Activated CD8-positive, alpha-beta T cell treated with anti-CD3 and anti-CD28 coated beads, Interleukin-2, amount 10 ng/mL, durations not matched to agents 7 days and 5 days (primary cell): ENCODE data around the gene SLC39A3. TPM values are rescaled to one million over a fixed set of nuclear protein-coding genes. Genes with fewer than 3 reads are reported as not detected.

ENCODE experiments used
- ATAC-seq: fragments of 150-1000 bp; cut with Tn5 transposase; one replicate; pipeline ENCODE4 v1.10.0; 2021; ENCODE audit warnings: moderate library complexity
- CTCF ChIA-PET: fragments of 350-600 bp; sonication (Branson Sonifier 250); formaldehyde crosslinking; loops from one replicate; lab custom pipeline; 2021; ENCODE audit warnings: antibody characterized with exemption; lab: Charles Lee
- POLR2A ChIA-PET: fragments of 350-600 bp; sonication (Branson Sonifier 250); formaldehyde crosslinking; loops from one replicate; lab custom pipeline; 2021; ENCODE audit warnings: antibody characterized with exemption; lab: Charles Lee
- DNase-seq: peaks from one replicate; pipeline ENCODE4 v3.0.0-alpha.2; 2020
- H3K27ac Mint-ChIP-seq: one replicate; pipeline ENCODE4 v1.8.0; 2021; ENCODE audit warnings: mild to moderate bottlenecking, mixed read lengths
- H3K27me3 Mint-ChIP-seq: one replicate; pipeline ENCODE4 v1.8.0; 2021; ENCODE audit warnings: low read depth, mixed read lengths
- H3K36me3 Mint-ChIP-seq: one replicate; pipeline ENCODE4 v1.8.0; 2021; ENCODE audit warnings: low read depth, mixed read lengths
- H3K4me1 Mint-ChIP-seq: one replicate; pipeline ENCODE4 v1.8.0; 2021; ENCODE audit warnings: low read depth, mixed read lengths
- H3K4me3 Mint-ChIP-seq: one replicate; pipeline ENCODE4 v1.8.0; 2021; ENCODE audit warnings: mild to moderate bottlenecking, mixed read lengths
- H3K9me3 Mint-ChIP-seq: one replicate; pipeline ENCODE4 v1.8.0; 2022; ENCODE audit warnings: mixed read lengths; ENCODE audit not compliant: insufficient read depth
- total RNA-seq, 2 experiments: library from RNA; stranded (reverse); gene quantifications; one replicate each; pipeline ENCODE4 v1.2.3, GENCODE V29; 2021

Gene SLC39A3
- total RNA-seq, 2 experiments from 2014 or later: 28.1 to 38.2 TPM

- POLR2A ChIA-PET: no interaction called here
- H3K27me3 Mint-ChIP-seq: peaks cover 10% of the 10 kb centered on the region
- no peak for ATAC-seq
Measured at GRCh38 chr19:2726904-2727639, 12.7 kb downstream of the SLC39A3 start.

DNA sequence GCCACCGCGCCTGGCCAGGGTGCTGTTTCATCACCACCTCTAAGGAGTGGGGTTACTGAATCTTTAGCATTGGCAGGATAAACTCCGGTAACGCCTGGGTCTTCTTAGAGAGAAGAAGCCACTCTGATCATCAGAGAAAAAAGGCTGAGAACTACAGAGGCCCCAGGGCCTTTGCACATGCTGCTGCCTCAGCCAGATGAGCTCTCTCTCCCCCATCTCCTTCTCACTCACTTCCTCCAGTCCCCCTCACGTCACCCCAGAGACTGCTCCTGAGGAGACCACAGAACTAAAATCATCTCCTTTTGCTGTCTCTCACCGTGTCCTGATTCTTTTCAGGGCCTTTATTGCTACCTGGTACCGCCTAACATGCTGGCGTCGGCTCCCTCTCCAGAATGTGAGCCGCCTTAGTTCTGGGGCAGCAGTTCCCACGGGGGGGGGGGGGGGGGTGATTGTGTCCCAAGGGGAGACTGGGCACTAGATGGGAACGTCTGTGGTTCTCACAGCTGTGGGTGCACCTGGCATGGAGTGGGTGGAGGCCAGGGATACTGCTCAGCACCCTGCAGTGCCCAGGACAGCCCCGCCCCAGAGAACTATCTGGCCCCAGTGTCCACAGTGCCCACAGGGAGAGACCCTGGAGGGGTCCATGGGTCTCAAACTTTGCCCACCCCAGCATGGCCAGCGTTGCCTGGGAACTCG is 13.5 kb downstream of the SLC39A3 start:
- POLR2A ChIA-PET: no interaction called here

More at GRCh38 chr19:2726904-2727639, 12.7 kb downstream of the SLC39A3 start:
- no peaks in the 10 kb centered on the region for H3K36me3 Mint-ChIP-seq
- DNase-seq: no peak
- no peaks in the 10 kb centered on the region for H3K9me3 Mint-ChIP-seq
- CTCF ChIA-PET: interaction anchor here (0.5 to 0.6 kb wide), 2 partner anchors 169 to 256 kb away, joined by 3 read pairs; no protein-coding TSS in a partner anchor
- peaks cover 6% of the 10 kb centered on the region for H3K4me1 Mint-ChIP-seq
- no peak overlapping the region for H3K4me3 Mint-ChIP-seq
- H3K27ac Mint-ChIP-seq: no peak overlapping the region

GRCh38 chr19:2724148-2724557 is 15.7 kb downstream of the SLC39A3 start:
- ChIA-PET CTCF (interaction anchor here (0.7 kb wide), 1 partner anchor 189 kb away, joined by 3 read pairs; no protein-coding TSS in a partner anchor), POLR2A (no interaction called here)
- peaks cover 25% of the 10 kb centered on the region for H3K27me3 Mint-ChIP-seq
- no peaks in the 10 kb centered on the region for H3K36me3 Mint-ChIP-seq
- no peak for ATAC-seq
- no peak overlapping the region for H3K4me3 Mint-ChIP-seq
- H3K4me1 Mint-ChIP-seq: peaks cover 6% of the 10 kb centered on the region
- no peaks in the 10 kb centered on the region for H3K9me3 Mint-ChIP-seq
- DNase-seq: no peak
- H3K27ac Mint-ChIP-seq: no peak overlapping the region

More for the DNA sequence above, 13.5 kb downstream of the SLC39A3 start:
- ATAC-seq: no peak
- Mint-ChIP-seq H3K4me1 (peaks cover 6% of the 10 kb centered on the region), H3K4me3 (no peak overlapping the region), H3K36me3 (no peaks in the 10 kb centered on the region), H3K9me3 (no peaks in the 10 kb centered on the region), H3K27me3 (peaks cover 15% of the 10 kb centered on the region), H3K27ac (no peak overlapping the region)
- CTCF ChIA-PET: interaction anchor here (0.6 kb wide), 1 partner anchor 169 kb away, joined by 3 read pairs; no protein-coding TSS in a partner anchor
- no peak for DNase-seq

DNA sequence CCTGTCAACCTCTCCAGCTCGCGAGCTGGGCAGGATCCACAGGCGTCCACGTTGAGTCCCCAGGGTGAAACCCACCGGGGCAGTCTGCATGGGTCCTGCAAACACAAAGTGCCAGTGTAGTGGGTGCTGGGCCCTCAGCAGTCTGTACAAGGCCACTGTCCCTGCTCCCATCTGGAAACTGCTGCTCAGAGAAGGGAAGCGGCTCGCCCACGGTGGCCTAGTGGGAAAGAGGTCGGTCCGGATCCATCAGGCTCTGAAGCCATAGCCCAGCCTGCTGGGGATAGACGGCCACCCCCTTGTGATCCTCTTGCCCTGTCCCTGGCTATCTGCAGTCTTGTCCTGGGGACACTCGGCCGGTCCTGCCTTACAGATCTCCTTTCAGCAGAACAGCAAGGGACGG is 16.1 kb downstream of the SLC39A3 start:
- Mint-ChIP-seq H3K9me3 (no peaks in the 10 kb centered on the region), H3K27me3 (peaks cover 25% of the 10 kb centered on the region), H3K36me3 (no peaks in the 10 kb centered on the region), H3K4me3 (no peak overlapping the region), H3K4me1 (peaks cover 6% of the 10 kb centered on the region), H3K27ac (no peak overlapping the region)
- CTCF ChIA-PET: no interaction called here
- POLR2A ChIA-PET: no interaction called here
- DNase-seq (no peak), ATAC-seq (no peak)

DNA sequence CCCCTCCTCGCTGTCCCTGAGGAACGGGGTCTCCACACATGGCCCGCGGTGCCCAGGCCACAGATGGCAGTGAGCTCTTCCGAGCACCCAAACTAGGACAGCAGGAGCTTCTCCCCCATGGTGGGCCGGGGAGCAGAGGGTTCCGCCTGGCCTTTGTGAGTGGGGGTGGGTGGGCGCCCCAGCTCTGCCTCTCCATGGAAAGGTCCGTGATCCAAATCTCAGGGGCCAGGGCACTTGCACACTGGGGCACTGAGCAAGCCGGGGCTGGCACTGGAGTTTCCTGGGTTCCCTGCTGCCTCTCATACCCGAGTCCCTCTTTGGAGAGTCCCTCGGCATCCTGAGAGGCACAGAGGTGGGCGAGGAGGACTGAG is 16.5 kb downstream of the SLC39A3 start:
- Mint-ChIP-seq H3K4me1 (peaks cover 6% of the 10 kb centered on the region), H3K36me3 (no peaks in the 10 kb centered on the region), H3K27ac (no peak overlapping the region), H3K9me3 (no peaks in the 10 kb centered on the region), H3K27me3 (peaks cover 25% of the 10 kb centered on the region), H3K4me3 (no peak overlapping the region)
- ATAC-seq: no peak
- ChIA-PET CTCF (interaction anchor here (1.4 kb wide), 1 partner anchor 75 kb away, joined by 4 read pairs; no protein-coding TSS in a partner anchor), POLR2A (no interaction called here)
- DNase-seq: no peak

DNA sequence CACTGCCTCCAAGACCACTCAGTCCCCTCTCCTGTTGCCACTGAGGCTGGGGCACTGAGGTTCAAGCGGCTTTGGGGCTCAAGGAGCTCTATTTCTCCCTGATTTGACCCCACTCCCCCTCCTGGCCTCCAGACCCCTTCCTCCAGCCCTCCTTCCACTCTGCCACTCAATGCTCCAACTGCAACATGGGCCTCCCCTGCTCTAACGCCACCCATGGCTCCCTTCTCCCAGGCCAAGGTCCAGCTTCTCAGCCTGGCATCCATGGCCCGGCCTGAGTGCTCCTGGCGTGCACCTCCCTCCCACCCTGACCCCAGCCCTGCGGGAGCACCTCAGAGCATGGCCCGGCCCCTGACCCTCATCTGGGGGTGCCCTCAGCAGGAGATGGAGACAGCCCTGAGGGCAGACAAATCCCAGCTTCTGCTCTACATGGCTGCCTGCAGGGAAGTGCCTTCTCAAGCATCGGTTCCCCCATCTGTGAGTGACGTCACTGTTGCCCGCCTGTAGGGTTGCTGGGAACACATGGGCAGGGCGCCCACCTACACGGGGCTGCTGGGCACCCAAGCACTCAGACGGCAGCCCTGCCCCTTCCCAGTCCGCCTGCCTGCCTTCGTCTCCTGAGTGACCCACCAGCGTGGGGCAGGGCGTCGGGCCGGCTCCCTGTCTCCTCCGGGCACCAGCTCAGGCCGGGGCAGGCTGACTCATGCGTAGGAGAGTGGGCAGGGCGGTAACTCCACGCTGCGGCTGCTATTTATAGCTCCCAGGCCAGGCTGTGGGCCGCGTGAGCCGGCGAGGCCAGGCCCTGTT is 17.1 kb downstream of the SLC39A3 start:
- Mint-ChIP-seq H3K4me3 (no peak overlapping the region), H3K4me1 (peaks cover 6% of the 10 kb centered on the region), H3K9me3 (no peaks in the 10 kb centered on the region), H3K36me3 (no peaks in the 10 kb centered on the region), H3K27ac (no peak overlapping the region), H3K27me3 (peaks cover 25% of the 10 kb centered on the region)
- ATAC-seq (no peak), DNase-seq (no peak)
- ChIA-PET POLR2A (no interaction called here), CTCF (interaction anchor here (0.8 to 1.4 kb wide), 2 partner anchors 15 to 74 kb away, joined by 3 to 4 read pairs; no protein-coding TSS in a partner anchor)

GRCh38 chr19:2721570-2722540 is 18.0 kb downstream of the SLC39A3 start:
- Mint-ChIP-seq H3K27me3 (peaks cover 23% of the 10 kb centered on the region), H3K36me3 (no peaks in the 10 kb centered on the region), H3K9me3 (no peaks in the 10 kb centered on the region), H3K4me3 (no peak overlapping the region), H3K27ac (no peak overlapping the region), H3K4me1 (peaks cover 2% of the 10 kb centered on the region)
- ChIA-PET CTCF (interaction anchor here (0.8 to 1.4 kb wide), 2 partner anchors 14 to 73 kb away, joined by 3 to 4 read pairs; no protein-coding TSS in a partner anchor), POLR2A (no interaction called here)
- ATAC-seq (no peak), DNase-seq (no peak)

GRCh38 chr19:2720777-2721569 is 18.8 kb downstream of the SLC39A3 start, which contains the start of gene DIRAS1:
TSS of gene DIRAS1 (minus strand) at chr19:2721372. CDS start at chr19:2717806, 3,566 bp downstream.
- Mint-ChIP-seq H3K27ac (no peak within 1 kb of the TSS), H3K4me3 (no peak within 1 kb of the TSS), H3K9me3 (no peaks in the 10 kb centered on the region), H3K27me3 (peaks cover 19% of the 10 kb centered on the region), H3K4me1 (no peaks in the 10 kb centered on the region), H3K36me3 (no peaks in the 10 kb centered on the region)
- CTCF ChIA-PET: no interaction called here
- POLR2A ChIA-PET: no interaction called here
- DNase-seq: no peak
- ATAC-seq: no peak

DNA sequence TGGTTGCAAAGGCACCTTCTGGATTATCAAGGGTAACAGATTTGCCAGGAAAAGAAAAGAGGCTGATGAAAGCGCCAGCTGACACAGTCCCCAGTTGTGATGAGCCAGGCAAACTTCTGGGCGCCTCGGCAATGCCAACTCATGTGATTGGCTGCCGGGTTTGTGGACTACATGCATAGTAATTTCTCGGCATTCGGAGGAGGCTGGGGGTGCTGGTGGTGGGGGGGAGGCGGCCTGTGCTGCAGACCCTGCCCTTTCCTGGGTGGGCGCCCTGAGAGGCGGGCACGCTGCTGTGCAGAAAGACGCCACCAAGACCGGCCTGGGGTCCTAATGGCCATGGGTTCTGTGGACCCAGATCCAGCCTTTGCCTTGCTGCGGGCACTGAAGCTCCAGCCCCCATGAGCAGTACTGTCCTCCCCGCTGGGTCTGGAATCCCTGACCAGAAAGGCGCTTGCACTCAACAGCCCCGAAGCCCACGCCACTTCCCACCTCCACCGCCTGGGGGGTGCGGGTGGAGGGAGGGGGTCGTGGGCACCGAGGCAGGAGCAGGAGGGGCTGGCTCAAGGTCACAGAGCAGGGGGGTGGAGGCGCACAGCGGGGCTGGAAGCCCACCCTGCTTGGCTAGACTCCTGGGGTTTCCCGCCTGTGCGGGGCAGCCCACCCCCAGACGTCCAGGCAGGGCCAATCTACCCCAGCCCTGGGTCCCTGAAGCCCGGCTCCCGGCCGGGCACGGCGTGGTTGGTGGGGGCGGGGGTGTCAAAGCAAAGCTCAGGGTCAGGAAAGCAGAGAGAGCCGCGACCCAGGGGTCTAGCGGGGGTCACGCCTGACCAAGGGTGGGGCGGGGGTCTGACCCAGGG is 19.7 kb downstream of the SLC39A3 start:
- peaks cover 19% of the 10 kb centered on the region for H3K27me3 Mint-ChIP-seq
- ATAC-seq: no peak
- H3K36me3 Mint-ChIP-seq: peaks cover 3% of the 10 kb centered on the region
- no peak overlapping the region for H3K4me3 Mint-ChIP-seq
- H3K4me1 Mint-ChIP-seq: no peaks in the 10 kb centered on the region
- H3K9me3 Mint-ChIP-seq: peaks cover 5% of the 10 kb centered on the region
- ChIA-PET POLR2A (no interaction called here), CTCF (no interaction called here)
- DNase-seq: no peak
- no peak overlapping the region for H3K27ac Mint-ChIP-seq
